WERI-Rb-1 (cell line): ENCODE data around the gene MEGF10.

Source experiments
- DNase-seq: peaks from one replicate; pipeline ENCODE4 v3.0.0-alpha.2; 2020
- H3K27ac ChIP-seq: fragments of 250-450 bp; sonication (Bioruptor Pico); 2 replicates; pipeline ENCODE4 v1.5.1; 2020; ENCODE audit warnings: mild to moderate bottlenecking, moderate library complexity
- H3K27me3 ChIP-seq: fragments of 250-450 bp; sonication (Bioruptor Pico); 2 replicates; pipeline ENCODE4 v1.5.1; 2021; ENCODE audit warnings: mild to moderate bottlenecking, low read depth, moderate library complexity; ENCODE audit not compliant: insufficient read depth, severe bottlenecking
- H3K36me3 ChIP-seq: fragments of 250-450 bp; sonication (Bioruptor Pico); 2 replicates; pipeline ENCODE4 v1.5.1; 2020; ENCODE audit warnings: mild to moderate bottlenecking, moderate library complexity
- H3K4me3 ChIP-seq: 2 replicates; pipeline ENCODE4 v1.5.1; 2011; ENCODE audit warnings: low read depth, mild to moderate bottlenecking, control low read depth, low read length
- H3K9me3 ChIP-seq: fragments of 250-450 bp; sonication (Bioruptor Pico); 2 replicates; pipeline ENCODE4 v1.5.1; 2021; ENCODE audit warnings: mild to moderate bottlenecking, moderate library complexity; ENCODE audit not compliant: severe bottlenecking
- TF ChIP-seq, protein P1 (sequence below): IDR thresholded peaks from 2 replicates; pipeline ENCODE4 v1.5.1; 2011; ENCODE audit warnings: low read depth, mild to moderate bottlenecking, control low read depth, inconsistent platforms, low read length

Gene MEGF10

DNA sequence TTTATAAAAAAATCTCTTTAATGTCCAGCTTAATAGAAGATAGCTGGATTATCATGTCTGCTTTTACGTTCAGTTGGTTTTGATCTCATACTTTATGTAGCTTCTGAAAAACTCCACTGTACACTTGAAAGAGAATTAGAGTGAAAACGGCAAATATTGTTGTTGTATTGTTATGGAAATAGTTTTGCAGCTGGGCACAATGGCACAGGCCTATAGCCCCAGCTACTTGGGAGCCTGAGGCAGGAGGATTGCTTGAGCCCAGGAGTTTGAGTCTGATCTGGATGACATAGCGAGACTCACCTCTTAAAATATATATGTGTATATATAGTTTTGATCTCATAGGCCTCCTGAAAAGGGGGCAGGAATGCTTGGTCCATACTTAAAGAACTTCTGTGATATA is 159.4 kb downstream of the MEGF10 start:
- TF ChIP-seq, protein P1, sequence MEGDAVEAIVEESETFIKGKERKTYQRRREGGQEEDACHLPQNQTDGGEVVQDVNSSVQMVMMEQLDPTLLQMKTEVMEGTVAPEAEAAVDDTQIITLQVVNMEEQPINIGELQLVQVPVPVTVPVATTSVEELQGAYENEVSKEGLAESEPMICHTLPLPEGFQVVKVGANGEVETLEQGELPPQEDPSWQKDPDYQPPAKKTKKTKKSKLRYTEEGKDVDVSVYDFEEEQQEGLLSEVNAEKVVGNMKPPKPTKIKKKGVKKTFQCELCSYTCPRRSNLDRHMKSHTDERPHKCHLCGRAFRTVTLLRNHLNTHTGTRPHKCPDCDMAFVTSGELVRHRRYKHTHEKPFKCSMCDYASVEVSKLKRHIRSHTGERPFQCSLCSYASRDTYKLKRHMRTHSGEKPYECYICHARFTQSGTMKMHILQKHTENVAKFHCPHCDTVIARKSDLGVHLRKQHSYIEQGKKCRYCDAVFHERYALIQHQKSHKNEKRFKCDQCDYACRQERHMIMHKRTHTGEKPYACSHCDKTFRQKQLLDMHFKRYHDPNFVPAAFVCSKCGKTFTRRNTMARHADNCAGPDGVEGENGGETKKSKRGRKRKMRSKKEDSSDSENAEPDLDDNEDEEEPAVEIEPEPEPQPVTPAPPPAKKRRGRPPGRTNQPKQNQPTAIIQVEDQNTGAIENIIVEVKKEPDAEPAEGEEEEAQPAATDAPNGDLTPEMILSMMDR: no peak
- DNase-seq: no peak
- H3K27me3 ChIP-seq: no peaks in the 10 kb centered on the region
- no peaks in the 10 kb centered on the region for H3K9me3 ChIP-seq
- H3K27ac ChIP-seq: no peak overlapping the region
- H3K4me3 ChIP-seq: no peak overlapping the region
- H3K36me3 ChIP-seq: no peaks in the 10 kb centered on the region

DNA sequence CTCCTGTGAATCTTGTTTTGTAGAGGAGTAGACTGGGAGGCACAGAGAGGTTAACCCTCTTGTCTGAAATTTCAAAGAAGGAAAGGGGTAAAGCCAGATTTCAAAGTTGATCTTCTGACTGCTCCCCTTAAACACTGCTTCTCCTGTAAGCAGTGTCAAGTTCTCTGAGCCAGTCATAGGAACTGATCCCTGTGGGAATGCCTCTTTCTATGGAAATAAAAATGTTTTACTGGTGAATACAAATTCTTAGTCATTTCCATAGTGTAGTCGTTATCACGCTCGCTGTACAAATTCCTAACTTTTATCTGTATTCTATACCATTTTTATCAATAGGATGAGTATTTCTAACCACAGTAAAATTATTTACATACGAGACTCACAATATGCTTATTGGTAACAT is 160.5 kb downstream of the MEGF10 start:
- DNase-seq: no peak
- Histone ChIP-seq H3K9me3 (no peaks in the 10 kb centered on the region), H3K27ac (no peak overlapping the region), H3K4me3 (no peak overlapping the region), H3K36me3 (no peaks in the 10 kb centered on the region), H3K27me3 (no peaks in the 10 kb centered on the region)
- TF ChIP-seq, protein P1: no peak

DNA sequence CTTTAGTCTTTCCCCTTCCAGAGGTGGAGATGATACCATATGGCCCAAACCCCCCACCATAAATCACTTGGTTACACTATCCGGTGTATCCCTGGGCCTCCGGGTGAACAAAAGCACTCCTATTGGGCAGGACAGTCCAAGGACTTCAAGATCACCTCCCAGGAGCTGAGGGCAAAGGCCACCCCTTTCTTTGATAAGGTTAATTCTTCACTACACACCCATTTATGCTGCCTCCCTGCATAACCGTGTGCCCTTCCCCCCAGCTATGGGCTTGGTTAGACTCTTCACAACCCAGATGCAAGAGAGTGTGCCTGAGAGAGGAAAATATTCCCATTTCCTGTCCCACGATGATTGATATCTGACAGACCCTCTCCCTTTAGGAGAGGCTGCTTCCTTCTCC is 162.0 kb downstream of the MEGF10 start:
- no peak overlapping the region for H3K27ac ChIP-seq
- H3K9me3 ChIP-seq: no peaks in the 10 kb centered on the region
- no peaks in the 10 kb centered on the region for H3K27me3 ChIP-seq
- H3K36me3 ChIP-seq: no peaks in the 10 kb centered on the region
- DNase-seq: no peak
- no peak overlapping the region for H3K4me3 ChIP-seq
- TF ChIP-seq, protein P1: no peak

DNA sequence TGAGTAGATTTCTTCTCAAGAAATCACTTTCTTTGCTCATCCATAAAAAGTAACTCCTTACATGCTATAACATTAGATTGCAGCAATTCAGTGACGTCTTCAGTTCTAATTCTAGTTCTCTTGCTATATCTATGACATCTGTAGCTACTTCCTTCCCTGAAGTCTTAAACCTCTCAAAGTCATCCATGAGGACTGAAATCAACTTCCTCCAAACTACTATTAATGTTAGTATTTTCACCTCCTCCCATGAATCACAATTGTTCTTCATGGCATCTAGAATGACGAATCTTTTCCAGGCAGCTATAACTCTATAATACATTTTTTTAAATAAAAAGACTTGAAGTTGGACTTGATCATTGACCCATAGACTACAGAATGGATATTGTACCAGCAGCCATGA is 180.6 kb downstream of the MEGF10 start:
- no peak overlapping the region for H3K4me3 ChIP-seq
- no peaks in the 10 kb centered on the region for H3K27me3 ChIP-seq
- no peak for DNase-seq
- TF ChIP-seq, protein P1: no peak
- no peaks in the 10 kb centered on the region for H3K36me3 ChIP-seq
- no peak overlapping the region for H3K27ac ChIP-seq
- no peaks in the 10 kb centered on the region for H3K9me3 ChIP-seq

DNA sequence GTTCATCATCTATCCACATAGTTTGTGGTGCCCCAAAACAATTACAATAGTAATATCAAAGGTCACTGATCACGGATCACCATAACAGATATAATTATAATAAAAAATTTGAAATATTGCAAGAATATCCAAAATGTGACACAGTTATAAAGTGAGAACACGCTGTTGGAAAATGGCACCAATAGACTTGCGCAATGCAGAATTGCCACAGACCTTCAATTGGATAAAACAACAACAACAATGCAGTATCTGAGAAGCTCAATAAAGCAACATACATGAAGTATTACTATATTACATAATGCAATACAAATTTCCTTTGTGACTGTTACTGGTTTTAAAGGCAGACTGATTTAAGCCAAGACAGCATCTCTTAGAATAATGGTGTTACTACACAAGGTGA is 182.1 kb downstream of the MEGF10 start:
- H3K27ac ChIP-seq: no peak overlapping the region
- no peak overlapping the region for H3K4me3 ChIP-seq
- no peaks in the 10 kb centered on the region for H3K9me3 ChIP-seq
- no peak for DNase-seq
- no peaks in the 10 kb centered on the region for H3K36me3 ChIP-seq
- TF ChIP-seq, protein P1: no peak
- no peaks in the 10 kb centered on the region for H3K27me3 ChIP-seq

DNA sequence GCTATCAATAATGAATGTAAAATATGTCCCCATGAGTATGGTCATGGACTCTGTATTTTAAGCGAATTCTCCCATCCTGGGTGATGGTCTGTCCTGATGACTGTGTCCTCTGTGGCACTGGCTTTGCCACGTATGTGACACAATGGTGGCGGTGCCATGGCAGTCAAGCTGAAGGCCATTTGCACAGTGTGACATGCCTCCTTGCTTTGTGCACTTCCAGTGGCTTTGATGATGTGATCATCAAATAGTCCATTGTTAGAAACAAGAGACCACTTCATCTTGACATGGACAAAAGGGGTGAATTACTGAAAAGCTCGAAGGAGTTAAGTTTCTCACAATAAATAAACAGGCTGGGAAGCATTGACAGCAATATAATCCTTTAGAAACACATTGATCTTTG is 195.9 kb downstream of the MEGF10 start:
- TF ChIP-seq, protein P1: no peak
- Histone ChIP-seq H3K27me3 (no peaks in the 10 kb centered on the region), H3K9me3 (peaks cover 5% of the 10 kb centered on the region), H3K4me3 (no peak overlapping the region), H3K27ac (no peak overlapping the region), H3K36me3 (no peaks in the 10 kb centered on the region)
- DNase-seq: no peak
